GM19351 (cell line): ENCODE data around the gene CTDSPL.

ENCODE experiments used
- ATAC-seq: cut with Tn5 transposase; IDR thresholded peaks from one replicate; pipeline ENCODE4 v1.9.1; 2021; ENCODE audit warnings: mild to moderate bottlenecking, moderate library complexity; ENCODE audit not compliant: unreplicated experiment

The CTDSPL gene

DNA sequence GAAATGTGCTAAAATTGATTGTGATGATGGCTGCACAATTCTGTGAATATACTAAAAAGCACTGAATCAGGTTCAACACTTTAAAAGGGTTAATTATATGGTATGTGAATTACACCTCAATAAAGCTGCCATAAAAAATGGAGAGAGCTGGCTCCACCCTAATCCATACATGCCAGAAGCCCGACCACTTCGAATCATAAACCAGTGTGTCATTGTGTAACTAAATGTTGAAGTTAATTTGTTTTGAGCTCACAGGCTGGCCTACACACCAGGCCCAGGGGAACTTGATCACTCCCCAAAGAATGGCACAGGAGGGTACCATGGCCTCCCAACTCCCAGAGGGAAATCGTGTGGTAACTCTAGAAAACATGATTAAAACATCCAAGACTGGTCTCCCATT lies 153.8 kb downstream of the CTDSPL start:
- no peak for ATAC-seq

DNA sequence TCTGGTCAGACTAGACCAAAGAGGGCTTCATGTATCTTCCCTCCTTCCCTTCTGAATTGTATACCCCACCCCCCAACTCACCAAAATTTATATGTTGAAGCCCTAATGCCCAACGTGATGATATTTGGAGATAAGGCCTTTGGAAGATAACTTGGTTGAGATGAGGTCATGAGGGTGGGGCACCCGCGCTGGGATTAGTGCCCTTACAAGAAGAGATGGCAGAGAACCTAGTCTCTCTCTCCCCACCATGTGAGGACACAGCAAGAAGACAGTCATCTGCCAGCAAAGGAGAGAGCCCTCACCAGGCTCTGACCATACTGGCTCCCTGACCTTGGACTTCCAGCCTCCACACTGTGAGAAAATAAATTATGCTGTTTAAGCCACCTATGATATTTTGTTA lies 154.3 kb downstream of the CTDSPL start:
- no peak for ATAC-seq

DNA sequence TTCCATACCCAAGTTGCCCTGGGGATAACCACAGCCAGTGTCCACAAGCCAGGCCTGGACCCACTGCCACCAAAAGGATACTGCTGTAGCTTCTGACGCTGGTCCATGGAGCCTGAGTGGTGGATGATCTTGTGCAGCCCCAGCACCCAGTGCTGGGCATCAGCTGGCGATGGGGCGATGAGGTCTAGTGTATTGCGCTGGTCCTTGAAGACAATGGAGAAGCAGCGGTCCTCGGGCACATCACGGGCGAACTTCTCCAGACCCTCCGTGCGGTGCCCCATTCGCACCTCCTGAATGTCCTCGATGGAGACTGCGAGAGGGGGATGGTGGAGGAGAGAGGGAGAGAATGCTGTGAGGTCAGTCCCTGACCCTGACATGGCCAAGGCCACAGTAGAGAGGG lies 154.7 kb downstream of the CTDSPL start:
- ATAC-seq = no peak

DNA sequence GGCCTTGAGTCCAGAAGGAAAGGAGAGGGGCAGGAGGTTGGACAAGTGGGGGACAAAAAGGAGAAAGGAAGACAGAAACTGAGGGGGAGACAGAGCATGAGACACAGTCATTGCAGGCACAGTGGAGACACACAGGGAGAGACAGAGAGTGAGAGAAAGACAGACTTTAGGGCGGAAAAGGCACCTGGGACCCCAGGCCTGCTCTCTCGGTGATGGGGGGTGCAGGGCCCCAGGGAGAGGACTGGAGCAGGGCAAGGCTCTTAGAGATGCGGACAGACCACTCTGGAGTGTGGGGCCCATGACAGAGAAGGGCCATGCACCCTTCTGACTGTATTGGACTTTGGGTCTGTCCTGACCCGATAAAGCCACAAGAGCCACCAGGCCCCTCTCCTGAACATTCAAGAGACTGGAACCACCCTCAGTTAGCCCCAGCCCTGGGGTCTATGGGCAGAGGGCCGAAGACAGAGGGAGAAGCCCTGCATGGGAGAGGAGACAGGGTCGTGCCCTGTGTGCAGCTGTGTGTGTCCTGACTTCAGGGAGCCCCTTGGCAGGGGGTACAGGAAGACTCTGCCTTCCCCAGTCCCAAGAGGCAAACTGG lies 155.3 kb downstream of the CTDSPL start:
- no peak for ATAC-seq

DNA sequence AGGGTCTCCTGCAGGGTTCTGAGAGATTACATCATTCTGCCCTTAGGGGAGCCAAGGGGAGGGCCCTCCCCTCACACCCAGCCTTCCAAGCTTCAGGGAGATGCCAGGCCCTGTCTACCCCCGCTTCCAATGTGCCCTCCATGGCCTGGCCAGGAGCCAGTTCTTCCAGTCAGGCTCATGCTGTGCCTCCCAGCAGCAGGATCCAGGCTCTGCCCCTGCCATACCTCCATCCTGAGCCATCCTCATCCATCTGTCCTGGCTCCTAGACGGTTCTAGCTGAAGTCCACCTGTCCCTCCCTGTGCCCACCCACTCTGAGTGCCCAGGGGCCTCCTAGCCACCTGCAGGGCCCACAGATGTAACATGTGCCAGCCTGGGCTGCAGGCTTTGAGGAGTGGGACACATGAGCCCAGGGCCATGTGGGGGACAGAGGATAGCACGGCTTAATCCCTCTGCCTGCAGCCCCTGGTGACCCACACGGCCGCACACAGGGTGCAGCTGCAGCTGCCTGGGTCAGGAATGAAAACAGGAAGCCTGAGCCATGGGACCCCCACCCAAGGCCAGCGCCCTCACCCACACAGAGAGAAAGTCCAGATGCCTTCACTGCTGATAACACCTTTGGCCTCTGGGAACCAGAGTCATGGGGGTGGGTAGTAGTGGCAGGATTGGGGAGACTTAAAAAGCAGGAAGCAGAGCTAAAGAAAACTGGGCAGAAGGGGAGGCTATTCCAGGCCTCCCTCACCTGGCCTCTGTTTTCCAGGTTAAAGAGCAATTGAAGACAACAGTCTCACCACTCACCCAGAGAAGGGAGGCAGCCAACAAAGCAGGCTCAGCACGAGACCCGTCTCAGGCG lies 156.0 kb downstream of the CTDSPL start:
- no peak for ATAC-seq

DNA sequence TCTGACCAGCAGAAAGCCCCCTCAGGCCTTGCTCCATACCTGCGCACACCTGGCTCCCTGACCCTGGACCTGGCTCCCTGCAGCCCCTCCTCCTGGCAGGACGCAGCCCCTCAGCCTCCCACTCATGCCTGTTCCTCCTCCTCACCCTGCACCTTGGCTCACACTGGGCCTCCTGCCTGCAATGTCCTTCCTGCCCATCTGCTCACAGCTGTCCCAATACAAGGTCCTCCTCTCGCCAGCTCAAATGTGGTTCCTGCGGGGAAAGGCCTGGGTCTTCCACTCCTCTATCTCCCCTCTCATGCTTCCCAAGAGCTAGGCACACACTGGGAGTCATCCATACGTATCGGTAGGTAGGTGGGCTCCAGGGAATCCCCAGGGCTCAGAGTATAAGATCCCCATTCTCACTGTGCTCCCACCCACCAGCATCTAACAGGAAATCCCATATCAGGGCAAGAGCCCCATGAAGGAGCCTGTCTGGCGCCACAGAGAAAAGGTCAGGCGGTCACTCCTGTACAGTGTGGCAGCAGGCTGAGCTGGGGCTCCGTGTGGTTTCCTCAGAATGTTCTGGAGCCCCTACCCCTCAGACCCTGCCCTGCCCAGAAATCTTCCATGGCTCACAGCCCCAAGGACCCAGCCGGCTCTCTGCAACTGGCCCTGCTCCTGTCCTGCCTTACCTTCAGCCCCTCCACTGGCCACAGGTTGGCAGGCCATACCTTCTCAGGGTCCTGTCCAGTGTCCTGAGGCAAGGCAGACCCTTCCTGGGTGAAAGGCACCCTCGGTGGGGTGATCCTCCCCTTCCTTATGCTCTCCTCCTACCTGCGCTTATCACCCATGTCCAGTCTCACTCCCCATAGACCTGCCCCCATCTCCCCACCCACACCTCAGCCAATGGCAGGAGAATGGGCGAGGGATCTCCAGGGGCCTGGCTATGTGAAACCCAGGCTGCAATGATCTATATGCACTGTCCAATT lies 156.9 kb downstream of the CTDSPL start:
- ATAC-seq = no peak

DNA sequence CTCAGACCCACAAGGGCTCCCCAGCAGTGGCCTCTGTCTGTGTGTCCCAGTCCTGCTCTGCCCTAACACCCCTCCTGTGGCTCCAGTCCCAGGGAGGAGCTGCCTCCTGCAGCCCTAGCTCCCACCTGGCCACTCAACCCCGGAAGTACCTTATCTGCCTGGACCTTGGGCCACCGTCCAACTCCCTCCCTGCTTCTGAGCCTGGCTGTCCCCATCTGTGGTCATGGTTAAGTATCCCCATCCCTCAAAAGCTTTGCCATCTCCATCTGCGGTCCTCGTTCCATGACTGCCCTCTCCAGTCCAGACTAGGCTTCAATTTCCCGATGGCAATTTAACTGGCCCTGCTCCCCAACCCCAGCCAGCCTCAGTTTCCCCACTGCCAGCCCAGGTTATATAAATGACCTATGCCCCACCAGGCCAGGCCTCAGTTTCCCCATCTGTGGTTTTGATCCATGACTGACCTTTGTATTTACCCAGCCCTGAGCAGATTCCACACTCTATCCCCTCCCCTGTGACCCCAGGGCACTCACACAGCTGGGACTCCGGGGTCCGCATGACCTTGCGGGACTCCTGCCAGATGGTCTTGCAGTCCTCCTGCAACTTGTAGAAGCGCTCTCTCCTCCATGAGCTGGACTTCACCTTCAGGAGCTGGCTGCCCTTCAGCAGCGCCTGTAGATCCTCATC lies 158.1 kb downstream of the CTDSPL start:
- ATAC-seq = no peak

DNA sequence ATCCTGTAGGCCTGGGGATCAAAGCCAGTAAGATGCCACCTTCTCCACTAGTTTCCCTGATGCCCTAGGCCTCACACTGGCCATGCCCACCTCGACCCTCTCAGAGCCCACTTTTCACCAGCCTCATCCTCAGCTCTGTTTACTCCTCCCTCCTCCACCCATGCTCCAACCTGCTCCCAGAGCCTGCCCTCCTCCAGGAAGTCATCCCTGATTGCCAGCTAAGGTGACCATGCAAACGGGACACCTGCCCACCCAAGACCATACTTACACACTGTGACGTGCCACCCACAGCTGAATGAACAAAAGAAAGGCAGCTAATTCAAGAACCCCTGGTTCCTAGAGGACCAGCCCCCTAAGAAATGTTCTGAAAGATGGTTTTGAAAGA lies 158.7 kb downstream of the CTDSPL start:
- ATAC-seq = no peak

DNA sequence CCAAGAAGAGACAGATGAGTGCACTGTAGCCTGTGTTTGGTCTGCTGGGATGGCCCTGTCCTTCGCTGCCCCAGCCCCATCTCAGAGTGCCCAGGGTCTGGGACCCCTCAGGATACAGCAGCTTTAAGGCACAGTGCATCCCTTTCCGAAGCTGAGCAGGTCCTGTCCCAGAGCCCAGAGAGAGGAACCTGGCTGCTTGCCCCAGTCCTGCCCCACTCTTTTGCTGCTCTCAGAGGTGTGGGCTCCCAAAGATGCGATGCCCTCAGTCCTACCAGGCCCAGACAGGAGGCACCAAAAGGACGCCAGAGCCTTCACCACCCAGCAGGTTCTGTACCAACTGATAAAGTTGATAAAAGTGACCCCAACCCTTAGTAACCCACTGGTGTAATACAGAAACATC lies 159.5 kb downstream of the CTDSPL start:
- ATAC-seq = no peak

DNA sequence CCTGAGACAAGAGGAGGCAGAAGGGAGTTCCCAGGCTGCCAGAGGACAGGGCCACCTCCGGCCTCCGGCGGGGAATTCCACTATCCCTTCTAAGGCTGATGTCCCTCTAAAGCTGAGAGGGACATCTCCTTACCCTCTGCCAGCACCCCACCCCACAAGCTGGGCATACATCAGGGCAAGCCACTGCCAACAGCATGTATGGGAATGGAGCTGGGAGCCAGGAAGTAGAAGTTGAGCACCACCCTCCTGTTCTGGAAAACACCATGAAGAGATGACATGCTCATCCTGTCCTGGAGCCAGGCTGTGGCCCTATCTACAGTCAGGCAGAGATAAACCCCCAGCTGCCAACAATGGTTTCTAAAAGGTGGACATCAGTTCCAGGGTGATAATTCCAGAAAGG lies 160.6 kb downstream of the CTDSPL start:
- no peak for ATAC-seq

DNA sequence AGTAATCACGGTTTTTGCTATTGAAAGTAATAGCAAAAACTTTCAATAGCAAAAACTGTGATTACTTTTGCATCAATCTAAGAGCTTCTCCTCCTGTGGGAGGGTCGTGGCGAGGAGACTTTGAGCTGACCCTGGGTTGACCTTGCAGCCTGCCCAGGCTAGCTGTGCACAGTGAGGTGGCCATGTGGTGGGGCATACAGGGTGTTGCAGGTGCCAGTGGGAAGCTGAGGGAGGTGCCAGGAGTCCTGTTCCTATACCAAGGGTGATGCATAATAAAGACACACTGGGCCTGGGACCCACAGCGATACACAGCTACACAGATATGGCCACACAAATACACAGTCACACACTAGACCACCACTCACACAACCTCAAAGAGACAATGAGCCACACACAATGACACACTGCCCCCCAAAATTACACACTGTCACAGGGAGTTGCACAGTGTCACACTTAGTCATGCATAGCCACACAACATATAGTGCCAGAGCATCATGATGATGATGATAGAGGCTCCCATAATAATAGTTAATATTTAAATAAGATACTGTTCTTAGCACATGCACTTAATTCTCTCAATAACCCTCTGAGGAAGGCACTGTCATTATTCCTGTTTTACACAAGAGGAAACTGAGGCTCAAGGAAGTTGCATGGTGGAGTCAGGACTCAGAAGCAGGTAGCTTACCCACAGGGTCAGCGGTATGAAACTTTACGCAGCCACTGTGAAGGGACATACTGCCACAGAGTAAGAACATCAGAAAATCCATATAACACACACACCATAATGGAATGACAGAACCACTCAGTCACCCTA lies 161.4 kb downstream of the CTDSPL start:
- no peak for ATAC-seq

DNA sequence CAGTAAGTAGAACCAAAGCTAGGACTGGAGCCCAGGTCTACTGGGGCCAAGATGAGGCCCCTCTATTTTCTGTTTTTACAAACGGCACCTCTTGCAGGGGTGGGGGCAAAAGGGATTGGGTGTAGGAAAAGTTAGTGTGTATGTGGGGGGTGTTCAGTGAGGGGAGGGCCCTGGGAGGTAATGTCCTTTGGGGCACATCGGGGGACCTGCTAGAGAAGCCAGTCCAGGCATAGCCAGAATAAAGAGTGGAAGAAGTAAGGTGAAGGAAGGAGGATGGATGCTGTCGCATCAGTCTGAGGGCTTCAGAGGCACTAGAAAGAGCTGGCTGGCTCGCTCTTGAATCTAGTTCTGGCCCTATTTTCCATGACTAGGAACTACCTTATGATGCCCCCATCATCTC lies 165.2 kb downstream of the CTDSPL start:
- no peak for ATAC-seq

DNA sequence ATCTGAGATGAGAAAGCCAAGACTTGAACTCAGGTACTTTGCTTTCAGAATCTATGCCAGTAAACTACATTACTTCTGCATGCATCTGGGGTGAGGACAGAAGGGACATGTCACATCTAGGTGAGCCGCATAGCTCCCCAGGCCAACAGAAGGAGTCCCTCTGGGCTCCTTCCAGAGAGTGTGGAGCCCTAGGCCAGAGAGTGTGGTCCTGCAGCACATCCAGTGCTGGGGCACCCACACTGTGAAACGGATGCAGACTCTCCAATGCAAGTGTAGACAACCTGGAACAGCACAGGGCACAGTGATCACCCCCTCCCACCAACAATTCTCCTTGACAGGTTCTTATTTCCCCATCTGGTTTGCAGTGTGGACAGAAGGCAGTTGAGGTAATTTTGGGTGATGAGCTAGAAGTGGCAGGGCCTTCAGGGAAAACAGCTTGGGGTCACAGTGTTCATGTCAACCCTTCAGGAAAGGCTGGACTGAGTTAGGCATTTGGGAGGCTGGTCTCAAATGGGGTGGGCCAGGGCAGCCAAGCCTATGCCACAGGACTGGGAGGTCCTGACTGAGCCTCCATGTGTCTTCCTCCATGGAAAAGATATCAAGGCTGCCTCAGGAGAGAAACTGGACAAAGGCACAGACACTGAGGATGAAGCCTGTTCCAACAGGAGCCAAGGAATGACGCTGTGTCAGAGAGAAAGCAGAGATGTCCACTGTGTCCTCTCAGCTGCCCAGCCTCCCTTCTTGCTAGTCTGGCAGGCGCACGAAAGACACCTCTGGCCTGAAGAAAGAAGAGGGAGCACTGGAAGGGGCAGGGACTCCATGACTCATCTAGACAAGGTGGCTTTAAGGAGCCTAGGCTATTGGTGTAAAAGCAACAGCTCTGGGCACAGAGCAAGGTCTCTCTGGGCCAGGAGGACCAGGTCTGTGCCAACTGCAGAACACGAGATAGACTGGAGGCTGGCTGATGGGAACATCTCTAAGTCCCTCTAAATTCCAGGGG lies 166.1 kb downstream of the CTDSPL start:
- no peak for ATAC-seq

DNA sequence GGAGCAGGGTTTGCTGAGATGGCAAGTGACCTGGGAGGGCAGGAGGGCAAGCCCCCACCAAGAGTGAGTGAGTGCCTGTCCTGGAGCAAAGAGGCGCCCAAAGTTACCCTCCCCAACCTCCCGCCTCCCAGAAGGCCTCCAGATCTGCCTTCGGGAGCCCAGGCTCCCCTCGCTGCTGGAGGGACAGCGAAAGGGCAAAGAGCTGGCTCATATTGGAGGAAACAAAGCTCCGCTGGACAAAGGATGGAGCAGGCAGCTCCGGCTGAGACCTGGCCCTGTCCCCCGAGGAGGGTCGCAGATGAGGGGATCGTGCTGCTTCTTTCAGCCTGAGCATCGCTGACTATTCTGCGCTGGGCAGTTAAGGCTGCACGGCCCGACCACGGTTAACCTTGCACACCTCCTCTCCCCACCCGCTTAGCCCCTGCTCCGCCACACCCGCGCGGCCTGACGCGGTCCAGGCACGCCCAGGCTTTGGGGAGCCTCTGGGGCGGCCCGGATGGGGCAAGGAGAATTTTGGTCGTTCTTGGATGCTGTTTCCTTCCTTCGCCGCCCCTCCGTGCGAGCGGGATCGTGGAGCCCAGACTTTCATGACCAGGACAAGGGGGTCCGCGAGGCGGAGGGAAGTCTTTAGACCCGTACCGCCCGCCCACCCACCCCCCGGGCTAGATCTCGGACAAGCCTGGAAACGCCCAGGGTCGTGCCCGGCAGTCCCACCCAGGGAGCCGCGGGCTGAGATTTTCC lies 167.1 kb downstream of the CTDSPL start:
- ATAC-seq = no peak

DNA sequence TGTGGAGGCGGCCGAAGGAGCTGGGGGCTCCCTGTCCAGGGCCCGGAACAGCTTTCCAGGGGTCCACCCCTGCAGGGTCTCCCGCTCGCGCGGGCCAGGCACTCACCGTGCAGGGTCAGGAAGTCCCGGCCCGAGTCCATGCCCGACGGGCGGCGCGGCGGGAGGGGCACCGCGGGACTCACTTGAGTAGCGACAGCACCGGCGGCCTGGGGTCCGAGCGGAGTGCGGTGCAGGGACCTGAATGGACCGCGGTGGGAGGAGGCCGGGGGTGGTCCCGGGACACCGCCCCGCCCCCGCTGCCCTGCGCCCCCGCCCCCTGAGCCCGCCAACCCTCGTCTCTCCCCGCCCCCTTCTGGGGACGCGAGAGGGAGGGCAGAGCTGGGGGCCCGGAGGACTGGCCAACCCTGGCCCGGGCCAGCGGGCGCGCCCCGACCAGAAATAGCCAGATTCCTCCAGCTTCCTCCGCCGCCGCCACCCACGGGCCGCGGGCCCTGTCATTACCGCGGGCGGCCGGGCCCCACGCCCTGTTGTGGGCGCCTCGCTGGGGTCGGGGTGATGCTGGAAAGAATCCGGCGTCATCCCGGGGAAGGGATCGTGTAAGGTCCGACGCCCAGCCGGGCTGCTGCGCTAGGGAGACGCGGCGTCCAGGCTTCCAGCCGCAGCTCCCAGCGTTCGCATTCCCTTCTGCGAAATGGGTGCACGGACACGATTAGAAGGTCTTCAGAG lies 167.9 kb downstream of the CTDSPL start, which contains the start of gene PLCD1:
Gene PLCD1 (minus strand): TSS at position 243 of the 726 bp plus-strand sequence. CDS start 103 bp downstream, at position 140.
- ATAC-seq = no peak

DNA sequence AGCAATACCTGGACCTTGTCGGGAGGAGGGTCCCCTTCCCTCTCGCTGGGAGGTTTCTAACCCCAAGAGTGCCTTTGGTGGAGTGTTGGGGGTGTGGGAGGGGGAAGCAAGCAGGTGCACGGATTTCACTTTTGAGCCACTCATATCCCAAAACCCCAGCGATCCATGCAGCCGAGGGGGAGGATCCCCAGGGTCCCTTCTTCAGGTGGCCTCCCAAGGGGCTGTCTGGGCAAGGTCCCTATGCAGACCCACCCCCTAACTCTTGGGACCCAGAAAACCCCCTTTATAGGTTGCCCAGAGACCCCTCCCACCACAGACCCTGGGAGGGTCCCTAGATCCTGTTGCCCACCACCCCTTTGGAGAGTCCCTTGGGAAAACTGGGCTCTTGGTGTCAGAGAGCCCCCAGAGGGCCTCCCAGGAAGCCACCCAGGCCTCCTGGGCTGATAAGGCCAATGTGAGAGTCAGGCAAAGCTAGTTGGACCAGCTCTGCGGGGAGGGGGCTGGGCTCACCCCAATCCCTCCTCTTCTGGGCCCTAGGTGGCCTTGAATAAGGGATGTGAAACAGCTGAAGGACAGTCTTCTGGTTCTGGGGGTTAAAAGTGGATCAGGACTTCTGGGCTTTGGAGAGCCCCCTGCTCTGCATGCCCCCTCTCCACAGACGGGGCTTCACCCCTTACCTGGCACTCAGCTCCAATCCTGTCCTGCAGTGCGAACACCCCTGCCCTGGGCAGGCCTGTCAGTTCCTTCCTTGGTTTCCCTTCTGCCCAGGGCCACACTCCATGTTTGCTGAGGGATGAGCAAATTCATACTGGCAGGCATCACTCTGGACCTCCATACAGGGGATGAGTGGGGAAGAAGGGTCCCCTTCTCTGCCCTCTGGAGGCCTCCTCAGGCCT lies 168.7 kb downstream of the CTDSPL start:
- ATAC-seq = no peak
